ENCODE measurements around the gene ITGA5.

DNA sequence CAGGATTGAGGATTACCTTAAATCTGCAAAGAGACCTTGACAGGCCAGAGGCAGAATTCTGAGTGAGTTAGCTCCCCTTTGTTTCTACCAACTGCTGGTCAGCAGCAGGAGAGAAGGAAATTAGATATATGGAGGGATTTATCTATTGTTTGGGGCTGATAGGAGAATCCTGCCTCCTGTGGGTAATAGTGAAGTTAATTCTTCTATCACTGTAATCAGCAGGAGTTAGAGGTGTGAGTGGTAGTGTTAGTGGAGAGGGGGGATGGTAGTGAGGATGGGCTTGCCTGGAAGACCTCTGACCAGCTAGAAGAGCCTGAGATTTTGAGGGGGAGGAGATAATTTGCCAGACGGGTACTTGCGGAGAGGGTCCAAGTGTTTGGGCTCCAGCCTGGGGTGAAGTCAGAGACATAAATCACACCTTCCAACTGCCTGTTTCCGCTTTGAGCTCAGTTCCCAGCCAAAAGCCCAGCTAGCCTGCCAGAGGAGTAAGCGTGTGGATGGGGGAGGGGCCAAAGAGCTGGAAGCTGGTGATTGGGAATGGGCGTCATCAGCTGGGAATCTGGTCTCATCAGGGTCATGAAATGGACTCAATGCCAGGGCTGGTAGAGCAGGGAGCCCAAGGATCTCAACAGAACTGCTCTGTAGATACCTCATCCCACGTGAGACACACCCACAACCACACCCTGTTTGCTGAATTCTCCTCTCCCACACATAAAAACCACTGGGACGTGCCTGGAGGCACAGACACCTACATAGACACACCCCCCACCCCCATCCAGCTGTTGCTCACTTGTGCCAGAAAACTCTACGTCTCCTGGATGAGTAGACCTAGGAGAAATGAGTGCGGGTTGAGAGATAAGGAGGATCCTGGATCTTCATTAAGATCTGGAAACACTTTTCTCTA, 13.1 kb upstream of the ITGA5 start:
- no peak for TF ChIP-seq POLR2A (IDR thresholded peaks at IDR 0.05)
- TF ChIP-seq, protein P1, sequence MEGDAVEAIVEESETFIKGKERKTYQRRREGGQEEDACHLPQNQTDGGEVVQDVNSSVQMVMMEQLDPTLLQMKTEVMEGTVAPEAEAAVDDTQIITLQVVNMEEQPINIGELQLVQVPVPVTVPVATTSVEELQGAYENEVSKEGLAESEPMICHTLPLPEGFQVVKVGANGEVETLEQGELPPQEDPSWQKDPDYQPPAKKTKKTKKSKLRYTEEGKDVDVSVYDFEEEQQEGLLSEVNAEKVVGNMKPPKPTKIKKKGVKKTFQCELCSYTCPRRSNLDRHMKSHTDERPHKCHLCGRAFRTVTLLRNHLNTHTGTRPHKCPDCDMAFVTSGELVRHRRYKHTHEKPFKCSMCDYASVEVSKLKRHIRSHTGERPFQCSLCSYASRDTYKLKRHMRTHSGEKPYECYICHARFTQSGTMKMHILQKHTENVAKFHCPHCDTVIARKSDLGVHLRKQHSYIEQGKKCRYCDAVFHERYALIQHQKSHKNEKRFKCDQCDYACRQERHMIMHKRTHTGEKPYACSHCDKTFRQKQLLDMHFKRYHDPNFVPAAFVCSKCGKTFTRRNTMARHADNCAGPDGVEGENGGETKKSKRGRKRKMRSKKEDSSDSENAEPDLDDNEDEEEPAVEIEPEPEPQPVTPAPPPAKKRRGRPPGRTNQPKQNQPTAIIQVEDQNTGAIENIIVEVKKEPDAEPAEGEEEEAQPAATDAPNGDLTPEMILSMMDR (IDR thresholded peaks at IDR 0.05) = no peak

Measured in body of pancreas (tissue), 4 donors.